SH-SY5Y (cell line): ENCODE results near the gene MLXIP.

ENCODE experiments used
- GATA2 ChIP-seq: IDR thresholded peaks from 2 replicates; pipeline ENCODE4 v1.6.1; 2011; ENCODE audit warnings: mild to moderate bottlenecking, low read depth, low read length
- GATA3 ChIP-seq: IDR thresholded peaks from 2 replicates; pipeline ENCODE4 v1.6.1; 2011; ENCODE audit warnings: low read depth, mild to moderate bottlenecking, low read length, moderate library complexity

DNA sequence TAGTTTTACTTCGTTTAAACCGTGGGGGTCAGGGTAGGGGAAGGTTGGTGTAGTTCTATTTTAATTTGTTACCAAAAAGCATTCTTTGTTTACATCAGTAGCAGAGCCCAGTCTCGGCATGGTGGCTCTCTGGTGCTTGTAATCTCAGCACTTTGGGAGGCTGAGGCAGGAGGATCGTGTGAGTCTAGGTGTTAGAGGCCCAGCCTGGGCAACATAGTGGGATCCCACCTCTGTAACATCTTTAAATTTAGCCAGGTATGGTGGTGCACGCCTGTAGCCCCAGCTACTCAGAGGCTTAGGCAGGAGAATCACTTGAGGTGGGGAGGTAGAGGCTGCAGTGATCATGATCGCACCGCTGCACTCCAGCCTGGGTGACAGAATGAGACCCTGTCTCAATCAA is 106.5 kb downstream of the MLXIP start:
- TF ChIP-seq GATA2 = no peak
- TF ChIP-seq GATA3 = no peak
